CD4-positive, alpha-beta T cell treated with Interleukin-2 at 100 ng/mL for 4 hours (primary cell): Measurements from ENCODE around the gene NADSYN1.
"Not testable (repeated sequence)": the region's sequence is repeated elsewhere in the genome, so short reads cannot be mapped to it uniquely, and the experiment has no call there.

ENCODE experiments used
- DNase-seq: peaks from one replicate; pipeline ENCODE4 v3.0.0-alpha.2; 2020; ENCODE audit warnings: low spot score

Gene NADSYN1

GRCh38 chr11:71527576-71528210, 74.7 kb downstream of the NADSYN1 start:
- DNase-seq = no peak

GRCh38 chr11:71530602-71531001, 77.6 kb downstream of the NADSYN1 start:
- DNase-seq = no peak

- no peak for DNase-seq
Measured at GRCh38 chr11:71532036-71532610, 79.1 kb downstream of the NADSYN1 start.

GRCh38 chr11:71534711-71535608, 82.0 kb downstream of the NADSYN1 start:
- DNase-seq = not testable (repeated sequence)

- DNase-seq = no peak
Measured at GRCh38 chr11:71535825-71536224, 82.8 kb downstream of the NADSYN1 start.

GRCh38 chr11:71537537-71537936, 84.5 kb downstream of the NADSYN1 start:
- DNase-seq = no peak

- DNase-seq = not testable (repeated sequence)
Measured at GRCh38 chr11:71537977-71538665, 85.1 kb downstream of the NADSYN1 start, which contains the start of gene KRTAP5-8. Gene KRTAP5-8, plus strand, starts transcription at chr11:71538025. Its CDS starts 31 bp downstream, at chr11:71538056.

- DNase-seq = no peak
Measured at GRCh38 chr11:71538666-71538990, 85.6 kb downstream of the NADSYN1 start.

- DNase-seq = no peak
Measured at GRCh38 chr11:71539017-71539416, 86.0 kb downstream of the NADSYN1 start.

GRCh38 chr11:71539971-71540370, 87.0 kb downstream of the NADSYN1 start:
- DNase-seq = not testable (repeated sequence)

GRCh38 chr11:71540521-71541304, 87.7 kb downstream of the NADSYN1 start:
- DNase-seq = not testable (repeated sequence)

GRCh38 chr11:71542382-71542781, 89.4 kb downstream of the NADSYN1 start:
- DNase-seq = no peak

GRCh38 chr11:71542879-71543777, 90.1 kb downstream of the NADSYN1 start:
- DNase-seq = no peak

GRCh38 chr11:71543866-71544265, 90.9 kb downstream of the NADSYN1 start:
- no peak for DNase-seq

- no peak for DNase-seq
Measured at GRCh38 chr11:71544525-71545214, 91.7 kb downstream of the NADSYN1 start.

GRCh38 chr11:71545405-71545966, 92.5 kb downstream of the NADSYN1 start:
- DNase-seq = no peak

- DNase-seq = no peak
Measured at GRCh38 chr11:71548120-71548519, 95.1 kb downstream of the NADSYN1 start, which contains the start of gene KRTAP5-9. Gene KRTAP5-9, plus strand, starts transcription at chr11:71548420. Its CDS starts 238 bp downstream, at chr11:71548658.

- DNase-seq = no peak
Measured at GRCh38 chr11:71548716-71549151, 95.7 kb downstream of the NADSYN1 start.
